ENCODE data around the gene CFAP99.

CFAP99 gene

DNA sequence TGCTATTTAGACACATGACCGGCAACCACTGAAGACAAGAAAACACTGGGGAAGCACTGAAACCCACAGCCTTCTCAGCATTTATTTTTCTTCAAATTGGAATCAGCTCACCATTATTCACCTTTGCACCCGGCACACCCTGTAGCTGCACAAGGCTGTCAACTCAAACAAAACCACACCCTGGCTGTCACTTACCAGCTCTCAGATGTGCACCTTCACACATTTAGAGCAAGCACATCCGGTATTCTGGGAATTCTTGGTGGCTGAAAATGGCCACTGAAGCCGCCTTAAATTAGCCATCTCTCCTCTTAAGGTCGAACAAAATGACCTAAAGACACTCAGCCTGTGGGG, 6.2 kb upstream of the CFAP99 start:
- H3K4me3 ChIP-seq (ENCODE audit: low read length): peak overlapping the region; percentile 41
- DNase-seq (ENCODE audit: low read depth): no peak
- TF ChIP-seq, protein P1, sequence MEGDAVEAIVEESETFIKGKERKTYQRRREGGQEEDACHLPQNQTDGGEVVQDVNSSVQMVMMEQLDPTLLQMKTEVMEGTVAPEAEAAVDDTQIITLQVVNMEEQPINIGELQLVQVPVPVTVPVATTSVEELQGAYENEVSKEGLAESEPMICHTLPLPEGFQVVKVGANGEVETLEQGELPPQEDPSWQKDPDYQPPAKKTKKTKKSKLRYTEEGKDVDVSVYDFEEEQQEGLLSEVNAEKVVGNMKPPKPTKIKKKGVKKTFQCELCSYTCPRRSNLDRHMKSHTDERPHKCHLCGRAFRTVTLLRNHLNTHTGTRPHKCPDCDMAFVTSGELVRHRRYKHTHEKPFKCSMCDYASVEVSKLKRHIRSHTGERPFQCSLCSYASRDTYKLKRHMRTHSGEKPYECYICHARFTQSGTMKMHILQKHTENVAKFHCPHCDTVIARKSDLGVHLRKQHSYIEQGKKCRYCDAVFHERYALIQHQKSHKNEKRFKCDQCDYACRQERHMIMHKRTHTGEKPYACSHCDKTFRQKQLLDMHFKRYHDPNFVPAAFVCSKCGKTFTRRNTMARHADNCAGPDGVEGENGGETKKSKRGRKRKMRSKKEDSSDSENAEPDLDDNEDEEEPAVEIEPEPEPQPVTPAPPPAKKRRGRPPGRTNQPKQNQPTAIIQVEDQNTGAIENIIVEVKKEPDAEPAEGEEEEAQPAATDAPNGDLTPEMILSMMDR (conservative IDR thresholded peaks at IDR 0.05; ENCODE audit: low read depth, low read length): no peak

DNA sequence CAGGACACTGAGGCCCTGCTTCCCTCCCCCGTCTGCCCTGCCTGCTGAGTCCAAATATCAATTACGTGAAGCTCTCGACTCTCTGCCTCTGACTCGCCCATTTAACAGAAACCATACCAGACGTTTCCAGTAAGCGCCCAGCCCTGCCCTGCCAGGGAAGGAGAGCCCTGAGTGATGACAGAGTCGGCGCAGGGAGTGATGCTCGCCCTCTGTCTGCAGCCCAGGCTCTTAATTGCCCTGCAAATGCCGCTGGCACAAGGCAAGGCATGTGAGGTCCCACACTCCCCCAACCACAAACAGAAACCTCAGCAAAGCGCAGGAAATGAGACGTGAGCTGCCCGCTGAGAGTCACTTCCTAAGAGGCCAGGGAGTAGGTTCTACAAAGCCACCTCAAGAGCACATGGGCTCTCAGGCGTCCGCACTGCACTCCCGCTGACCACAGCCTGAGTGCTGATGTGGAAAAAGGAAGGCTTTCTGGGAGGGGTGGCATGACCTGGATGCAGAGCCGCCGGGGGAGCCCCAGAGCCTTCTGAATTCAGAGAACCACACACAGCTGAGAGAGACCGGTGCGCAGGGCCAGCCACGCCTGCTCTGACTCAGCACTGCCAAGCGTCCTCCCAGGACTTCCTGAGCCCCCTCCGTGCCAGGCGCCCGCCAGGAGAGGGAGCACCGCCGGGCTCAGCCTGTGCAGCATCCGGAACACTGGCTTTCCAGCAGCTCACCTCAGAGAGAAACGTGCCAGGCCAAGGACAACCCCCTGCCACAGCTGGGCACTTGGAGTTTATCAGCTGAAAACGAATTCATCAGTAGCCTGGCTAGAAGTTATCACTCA, 5.7 kb upstream of the CFAP99 start:
- TF ChIP-seq, protein P1 (conservative IDR thresholded peaks at IDR 0.05; ENCODE audit: low read depth, low read length): peak; percentile 62
- peak overlapping the region; percentile 41 for H3K4me3 ChIP-seq (ENCODE audit: low read length)
- DNase-seq (ENCODE audit: low read depth): peak; percentile 91

DNA sequence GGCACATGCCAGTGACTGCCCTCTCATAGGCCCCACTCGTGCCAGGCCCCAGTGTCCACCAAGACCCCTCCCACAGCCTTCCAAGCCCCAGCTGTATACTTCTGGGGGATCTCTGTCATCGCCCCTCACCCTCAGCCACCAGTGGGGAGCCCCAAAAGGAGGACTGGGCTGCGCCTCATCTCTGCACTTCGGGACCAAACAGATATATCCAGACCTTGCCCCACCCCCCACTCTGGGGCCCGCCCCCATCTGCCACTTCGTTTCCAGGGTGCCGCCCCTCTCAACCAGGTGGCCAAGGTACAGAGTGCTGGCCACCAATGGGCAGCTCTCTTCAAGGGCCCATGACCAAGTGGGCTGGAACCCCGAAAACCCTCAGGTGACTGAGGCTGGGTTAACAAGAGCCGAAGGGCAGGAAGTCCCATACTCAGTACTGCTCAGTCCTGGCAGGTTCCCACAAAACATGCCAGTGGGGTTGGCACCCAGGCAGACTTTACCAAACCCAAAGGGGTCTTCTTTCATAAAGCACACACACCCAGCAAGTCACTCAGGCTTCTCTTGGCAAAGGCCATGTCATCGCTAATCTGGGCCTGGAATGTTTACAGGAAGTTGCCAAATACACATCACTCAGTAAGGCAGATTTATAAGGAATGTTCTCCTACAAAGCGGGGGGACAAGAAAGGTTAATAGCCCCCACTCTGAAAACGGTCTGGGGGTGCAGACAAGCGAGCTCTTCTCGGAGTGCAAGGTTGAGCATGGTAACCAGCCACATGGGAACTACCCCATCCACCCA, 4.7 kb upstream of the CFAP99 start:
- TF ChIP-seq, protein P1 (conservative IDR thresholded peaks at IDR 0.05; ENCODE audit: low read depth, low read length): no peak
- H3K4me3 ChIP-seq (ENCODE audit: low read length): no peak overlapping the region
- DNase-seq (ENCODE audit: low read depth): no peak

DNA sequence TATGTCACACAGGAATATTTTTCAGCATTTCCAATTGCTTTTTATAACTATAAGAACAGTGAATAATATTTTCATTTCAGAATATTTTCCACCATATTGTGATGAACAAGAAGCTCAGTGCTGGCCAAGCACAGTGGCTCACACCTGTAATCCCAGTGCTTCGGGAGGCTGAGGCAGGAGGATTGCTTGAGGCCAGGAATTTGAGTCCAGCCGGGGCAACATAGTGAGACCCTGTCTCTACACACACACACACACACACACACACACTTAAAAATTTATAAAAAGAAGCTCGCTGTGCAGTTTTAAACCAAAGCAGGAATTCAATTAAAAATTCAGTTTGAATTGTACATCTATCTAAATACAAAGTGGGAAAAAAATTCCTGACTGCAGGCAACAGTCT, 3.5 kb upstream of the CFAP99 start:
- DNase-seq (ENCODE audit: low read depth): no peak

DNA sequence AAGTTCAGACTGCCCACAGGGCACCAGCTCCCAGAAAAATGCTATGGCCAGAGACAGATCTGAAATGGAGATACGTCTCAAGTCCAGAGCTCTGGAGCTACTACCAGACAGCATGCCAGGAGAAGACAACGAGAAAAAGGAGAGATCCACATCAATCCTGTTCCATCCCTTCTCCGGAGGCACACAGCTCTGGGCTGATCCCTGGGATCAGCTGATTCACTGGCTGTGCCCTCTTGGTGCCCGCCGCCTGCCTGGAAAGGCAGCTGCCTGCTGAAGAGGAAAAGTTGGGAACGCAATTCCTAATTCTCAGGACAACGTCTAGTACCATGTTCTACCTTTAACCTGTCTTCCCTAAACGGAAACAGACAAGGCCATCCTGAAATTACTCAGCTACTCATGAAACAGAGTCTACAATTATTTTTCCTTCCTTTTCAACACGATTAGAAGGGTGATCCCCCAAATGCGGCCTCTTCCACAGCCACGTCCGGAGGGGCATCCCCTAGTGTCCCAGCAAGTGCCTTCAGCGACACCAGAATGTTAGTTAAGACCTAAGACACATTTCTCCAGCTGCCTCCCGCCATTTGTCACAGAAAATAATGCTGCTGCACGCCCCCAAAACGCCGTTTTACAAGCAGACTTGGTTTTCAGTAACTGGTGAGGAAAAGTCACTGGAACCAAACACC, 2.7 kb upstream of the CFAP99 start:
- DNase-seq (ENCODE audit: low read depth): no peak
- no peak overlapping the region for H3K4me3 ChIP-seq (ENCODE audit: low read length)
- TF ChIP-seq, protein P1 (conservative IDR thresholded peaks at IDR 0.05; ENCODE audit: low read depth, low read length): no peak

More for the DNA sequence above, 3.5 kb upstream of the CFAP99 start:
- H3K4me3 ChIP-seq (ENCODE audit: low read length): no peak overlapping the region
- TF ChIP-seq, protein P1 (conservative IDR thresholded peaks at IDR 0.05; ENCODE audit: low read depth, low read length): no peak

DNA sequence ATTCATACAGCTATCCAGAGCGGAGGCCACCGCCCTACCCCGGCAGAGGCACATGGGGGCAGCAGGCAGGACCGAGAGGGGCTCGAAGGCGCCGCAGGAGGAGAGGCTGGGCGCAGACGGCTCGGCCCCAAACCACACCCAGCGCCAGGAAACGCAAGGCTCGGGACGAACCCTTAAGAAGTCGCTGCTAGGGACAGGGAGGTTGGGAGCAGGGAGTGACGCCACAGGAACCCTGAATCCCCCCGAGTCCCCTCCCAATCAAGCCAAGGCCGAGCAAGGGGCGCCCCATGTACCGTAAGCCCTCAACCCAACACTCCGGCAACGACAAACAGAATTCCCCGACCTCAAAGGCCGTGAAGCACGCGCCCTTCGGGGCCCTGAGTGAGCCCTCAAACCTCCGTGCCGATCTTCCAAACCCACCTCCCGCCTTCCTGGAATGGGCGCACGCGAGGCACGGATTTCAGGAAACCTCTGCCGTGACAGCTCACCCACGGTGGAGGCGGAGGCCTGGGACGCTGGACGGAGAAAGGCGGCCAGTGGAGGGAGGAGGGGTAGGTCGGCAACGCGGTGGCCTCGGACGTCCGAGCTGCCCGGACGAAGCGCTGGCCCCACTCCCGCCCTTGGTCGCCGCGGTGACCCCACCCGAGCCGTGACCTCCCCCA, 2.1 kb upstream of the CFAP99 start:
- DNase-seq (ENCODE audit: low read depth): no peak
- TF ChIP-seq, protein P1 (conservative IDR thresholded peaks at IDR 0.05; ENCODE audit: low read depth, low read length): no peak
- H3K4me3 ChIP-seq (ENCODE audit: low read length): peak overlapping the region; percentile 36
